Fibroblast of mammary gland (primary cell): ENCODE results near the gene TBX1.
"Not testable (repeated sequence)": the region's sequence is repeated elsewhere in the genome, so short reads cannot be mapped to it uniquely, and the experiment has no call there.

ENCODE experiments used
- DNase-seq: peaks from one replicate; pipeline ENCODE4 v3.0.0-alpha.2; 2010; ENCODE audit warnings: low read depth
- H3K4me3 ChIP-seq: 2 replicates; pipeline ENCODE4 v1.5.1; 2011; ENCODE audit warnings: low read depth, mild to moderate bottlenecking, low read length, moderate library complexity; ENCODE audit not compliant: control insufficient read depth
- CTCF ChIP-seq: conservative IDR thresholded peaks from 2 replicates; pipeline ENCODE4 v1.5.1; 2011; ENCODE audit warnings: low read depth, low read length, inconsistent platforms; ENCODE audit not compliant: control insufficient read depth, insufficient read depth

Gene TBX1

GRCh38 chr22:19723232-19723982, 37.2 kb upstream of the TBX1 start, which contains the start of gene GP1BB:
Gene GP1BB (plus strand): TSS chr22:19723539. CDS start chr22:19723570, 31 bp downstream.
- no peak within 1 kb of the TSS for H3K4me3 ChIP-seq
- DNase-seq = no peak
- no peak for TF ChIP-seq CTCF

- no peak overlapping the region for H3K4me3 ChIP-seq
- TF ChIP-seq CTCF = no peak
- peak; percentile 25 for DNase-seq
Measured at GRCh38 chr22:19723983-19724827, 36.4 kb upstream of the TBX1 start.

- H3K4me3 ChIP-seq = no peak overlapping the region
- no peak for TF ChIP-seq CTCF
- DNase-seq = no peak
Measured at GRCh38 chr22:19724927-19725661, 35.5 kb upstream of the TBX1 start.

DNA sequence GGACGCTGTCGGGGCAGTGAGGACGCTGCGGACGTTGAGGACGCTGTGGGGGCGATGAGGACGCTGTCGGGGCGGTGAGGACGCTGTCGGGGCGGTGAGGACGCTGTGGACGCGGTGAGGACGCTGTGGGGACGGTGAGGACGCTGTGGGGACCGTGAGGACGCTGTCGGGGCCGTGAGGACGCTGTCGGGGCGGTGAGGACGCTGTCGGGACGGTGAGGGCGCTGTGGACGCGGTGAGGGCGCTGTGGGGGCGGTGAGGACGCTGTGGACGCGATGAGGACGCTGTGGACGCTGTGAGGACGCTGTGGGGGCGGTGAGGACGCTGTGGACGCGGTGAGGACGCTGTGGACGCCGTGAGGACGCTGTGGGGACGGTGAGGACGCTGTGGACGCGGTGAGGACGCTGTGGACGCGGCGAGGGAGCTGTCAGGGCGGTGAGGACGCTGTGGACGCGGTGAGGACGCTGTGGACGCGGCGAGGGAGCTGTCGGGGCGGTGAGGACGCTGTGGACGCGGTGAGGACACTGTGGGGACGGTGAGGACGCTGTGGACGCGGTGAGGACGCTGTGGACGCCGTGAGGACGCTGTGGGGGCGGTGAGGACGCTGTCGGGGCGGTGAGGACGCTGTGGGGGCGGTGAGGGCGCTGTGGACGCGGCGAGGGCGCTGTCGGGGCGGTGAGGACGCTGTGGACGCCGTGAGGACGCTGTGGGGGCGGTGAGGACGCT, 34.4 kb upstream of the TBX1 start:
- not testable (repeated sequence) for H3K4me3 ChIP-seq, DNase-seq

DNA sequence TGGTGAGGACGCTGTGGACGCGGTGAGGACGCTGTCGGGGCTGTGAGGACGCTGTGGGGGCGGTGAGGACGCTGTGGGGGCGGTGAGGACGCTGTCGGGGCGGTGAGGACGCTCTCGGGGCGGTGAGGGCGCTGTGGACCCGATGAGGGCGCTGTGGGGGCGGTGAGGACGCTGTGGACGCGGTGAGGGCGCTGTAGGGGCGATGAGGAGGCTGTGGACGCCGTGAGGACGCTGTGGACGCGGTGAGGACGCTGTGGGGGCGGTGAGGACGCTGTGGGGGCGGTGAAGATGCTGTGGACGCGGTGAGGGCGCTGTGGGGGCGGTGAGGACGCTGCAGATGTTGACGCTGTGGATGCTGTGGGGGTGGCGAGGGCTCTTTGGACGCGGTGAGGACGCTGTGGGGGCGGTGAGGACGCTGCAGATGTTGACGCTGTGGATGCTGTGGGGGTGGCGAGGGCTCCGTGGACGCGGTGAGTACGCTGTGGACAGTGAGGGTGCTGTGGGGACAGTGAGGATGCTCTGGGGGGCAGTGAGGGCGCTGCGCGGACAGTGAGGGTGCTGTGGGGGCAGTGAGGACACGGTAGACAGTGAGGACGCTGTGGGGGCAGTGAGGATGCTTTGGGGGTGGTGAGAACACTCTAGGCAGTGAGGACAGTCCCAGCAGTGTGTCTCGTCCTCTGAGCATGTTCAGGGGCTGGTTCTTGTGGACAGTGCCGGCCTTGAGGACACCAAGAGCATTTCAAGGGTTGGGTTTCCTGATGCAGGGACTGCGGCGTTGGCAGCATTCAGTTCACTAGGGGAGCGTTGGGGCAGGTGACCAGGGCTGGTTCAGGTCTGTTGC, 33.0 kb upstream of the TBX1 start:
- TF ChIP-seq CTCF = no peak
- DNase-seq = no peak
- no peak overlapping the region for H3K4me3 ChIP-seq

- TF ChIP-seq CTCF = no peak
- no peak overlapping the region for H3K4me3 ChIP-seq
Measured at GRCh38 chr22:19728271-19728670, 32.3 kb upstream of the TBX1 start.

More at GRCh38 chr22:19728271-19728670, 32.3 kb upstream of the TBX1 start:
- no peak for DNase-seq
